Measurements from ENCODE around the gene CYP2A7. TPM values are rescaled to one million over a fixed set of nuclear protein-coding genes. Genes with fewer than 3 reads are reported as not detected.
"Not testable (repeated sequence)": the region's sequence is repeated elsewhere in the genome, so short reads cannot be mapped to it uniquely, and the experiment has no call there.

CYP2A7 gene
- total and polyA plus RNA-seq, 9 donors, result 0.37 to 1.6 (median 0.61) TPM; not detected in 3

- no peak for DNase-seq
- TF ChIP-seq, protein P1, sequence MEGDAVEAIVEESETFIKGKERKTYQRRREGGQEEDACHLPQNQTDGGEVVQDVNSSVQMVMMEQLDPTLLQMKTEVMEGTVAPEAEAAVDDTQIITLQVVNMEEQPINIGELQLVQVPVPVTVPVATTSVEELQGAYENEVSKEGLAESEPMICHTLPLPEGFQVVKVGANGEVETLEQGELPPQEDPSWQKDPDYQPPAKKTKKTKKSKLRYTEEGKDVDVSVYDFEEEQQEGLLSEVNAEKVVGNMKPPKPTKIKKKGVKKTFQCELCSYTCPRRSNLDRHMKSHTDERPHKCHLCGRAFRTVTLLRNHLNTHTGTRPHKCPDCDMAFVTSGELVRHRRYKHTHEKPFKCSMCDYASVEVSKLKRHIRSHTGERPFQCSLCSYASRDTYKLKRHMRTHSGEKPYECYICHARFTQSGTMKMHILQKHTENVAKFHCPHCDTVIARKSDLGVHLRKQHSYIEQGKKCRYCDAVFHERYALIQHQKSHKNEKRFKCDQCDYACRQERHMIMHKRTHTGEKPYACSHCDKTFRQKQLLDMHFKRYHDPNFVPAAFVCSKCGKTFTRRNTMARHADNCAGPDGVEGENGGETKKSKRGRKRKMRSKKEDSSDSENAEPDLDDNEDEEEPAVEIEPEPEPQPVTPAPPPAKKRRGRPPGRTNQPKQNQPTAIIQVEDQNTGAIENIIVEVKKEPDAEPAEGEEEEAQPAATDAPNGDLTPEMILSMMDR (IDR thresholded peaks at IDR 0.05), result no peak
- no peak for TF ChIP-seq EP300 (IDR thresholded peaks at IDR 0.05)
- TF ChIP-seq POLR2A (IDR thresholded peaks at IDR 0.05), result no peak
- Histone ChIP-seq H3K27ac (no peak overlapping the region), H3K9me3 (no peaks in the 10 kb centered on the region), H3K27me3 (no peaks in the 10 kb centered on the region), H3K36me3 (no peaks in the 10 kb centered on the region), H3K4me3 (no peak overlapping the region), H3K4me1 (ENCODE audit: insufficient read depth) (peaks cover 12% of the 10 kb centered on the region)
- intact Hi-C loops (cut with DNase I), result loop anchor here in 1 of 4 donors (10.0 kb wide), 1 partner anchor 62 kb away; no protein-coding TSS in a partner anchor
- WGBS, 3 donors, result 83 to 92% (median 89%) methylated on average over 3 of the region's 3 CpGs
Measured at GRCh38 chr19:40862333-40862732, 19.7 kb downstream of the CYP2A7 start.

DNA sequence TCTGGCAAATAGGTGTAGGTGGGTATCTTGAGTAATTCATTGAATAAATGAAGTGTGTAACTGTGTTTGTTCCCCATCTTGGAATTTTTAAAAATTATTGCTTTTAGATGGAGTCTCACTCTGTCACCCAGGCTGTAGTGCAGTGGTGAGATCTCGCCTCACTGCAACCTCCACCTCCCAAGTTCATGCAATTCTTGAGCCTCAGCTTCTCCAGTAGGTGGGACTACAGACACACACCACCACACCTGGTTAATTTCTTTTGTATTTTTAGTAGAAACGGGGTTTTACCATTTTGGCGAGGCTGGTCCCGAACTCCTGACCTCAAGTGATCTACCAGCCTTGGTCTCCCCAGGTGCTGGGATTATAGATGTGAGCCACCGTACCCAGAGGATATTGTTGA, 23.9 kb downstream of the CYP2A7 start:
- TF ChIP-seq, protein P1 (IDR thresholded peaks at IDR 0.05), result no peak
- TF ChIP-seq POLR2A (IDR thresholded peaks at IDR 0.05) (no peak), EP300 (IDR thresholded peaks at IDR 0.05) (no peak)
- DNase-seq, result no peak
- 84 to 90% (median 88%) methylated on average over 5 of the region's 5 CpGs for WGBS, 3 donors
- Histone ChIP-seq H3K9me3 (no peaks in the 10 kb centered on the region), H3K27me3 (no peaks in the 10 kb centered on the region), H3K4me3 (no peak overlapping the region), H3K4me1 (ENCODE audit: insufficient read depth) (peaks cover 13% of the 10 kb centered on the region), H3K36me3 (no peaks in the 10 kb centered on the region), H3K27ac (no peak overlapping the region)
- intact Hi-C loops (cut with DNase I), result no loop called here

GRCh38 chr19:40852467-40853152, 29.4 kb downstream of the CYP2A7 start:
- H3K4me3 ChIP-seq; intact Hi-C loops (cut with DNase I); H3K9me3 ChIP-seq; DNase-seq; H3K27ac ChIP-seq; H3K36me3 ChIP-seq; H3K4me1 ChIP-seq (ENCODE audit: insufficient read depth); H3K27me3 ChIP-seq: not testable (repeated sequence)
- 89 to 94% (median 92%) methylated on average over 2 of the region's 3 CpGs for WGBS, 3 donors

GRCh38 chr19:40850277-40850676, 31.8 kb downstream of the CYP2A7 start, which contains the start of gene CYP2A6:
TSS of gene CYP2A6 (minus strand) at chr19:40850447. CDS start at chr19:40850426, 21 bp downstream.
- H3K4me1 ChIP-seq (ENCODE audit: insufficient read depth); H3K27ac ChIP-seq; H3K9me3 ChIP-seq; DNase-seq; H3K36me3 ChIP-seq; H3K4me3 ChIP-seq; H3K27me3 ChIP-seq; intact Hi-C loops (cut with DNase I): not testable (repeated sequence)
- 85 to 95% (median 92%) methylated on average over 3 of the region's 3 CpGs for WGBS, 3 donors

DNA sequence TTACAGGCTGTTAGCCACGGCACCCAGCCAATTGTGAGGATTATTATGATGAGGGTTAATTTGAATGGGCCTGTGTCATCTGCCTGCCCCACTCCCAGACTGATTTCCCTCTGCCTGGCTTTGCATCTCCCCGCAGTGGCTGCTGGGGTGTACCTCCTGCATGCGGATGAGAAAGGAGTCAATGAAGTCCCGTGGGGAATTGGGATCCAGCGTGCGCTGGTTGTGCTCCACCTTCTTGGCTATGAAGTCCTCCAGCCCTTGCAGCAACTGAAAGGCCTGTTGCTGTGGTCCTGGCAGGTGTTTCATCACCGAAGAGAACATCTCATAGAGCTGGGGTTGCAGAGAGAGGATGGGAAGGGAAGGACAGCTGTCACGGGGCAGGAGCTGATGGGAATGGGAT, 35.3 kb downstream of the CYP2A7 start:
- 80 to 88% (median 87%) methylated on average over 8 of the region's 8 CpGs for WGBS, 3 donors
- H3K36me3 ChIP-seq; H3K9me3 ChIP-seq; intact Hi-C loops (cut with DNase I); DNase-seq; H3K27me3 ChIP-seq; H3K4me3 ChIP-seq; H3K4me1 ChIP-seq (ENCODE audit: insufficient read depth); H3K27ac ChIP-seq: not testable (repeated sequence)

- H3K4me1 ChIP-seq (ENCODE audit: insufficient read depth); H3K36me3 ChIP-seq; H3K27me3 ChIP-seq; intact Hi-C loops (cut with DNase I); H3K9me3 ChIP-seq; H3K4me3 ChIP-seq; H3K27ac ChIP-seq: not testable (repeated sequence)
- WGBS, 3 donors, result 5 to 11% methylated on average over 15 to 17 of the region's 19 CpGs; no CpG with 5 or more reads in 1 of the 3 donors
- DNase-seq, result peak in 1 of 5 donors; percentile 52
Measured at GRCh38 chr19:40843653-40844052, 38.4 kb downstream of the CYP2A7 start.

DNA sequence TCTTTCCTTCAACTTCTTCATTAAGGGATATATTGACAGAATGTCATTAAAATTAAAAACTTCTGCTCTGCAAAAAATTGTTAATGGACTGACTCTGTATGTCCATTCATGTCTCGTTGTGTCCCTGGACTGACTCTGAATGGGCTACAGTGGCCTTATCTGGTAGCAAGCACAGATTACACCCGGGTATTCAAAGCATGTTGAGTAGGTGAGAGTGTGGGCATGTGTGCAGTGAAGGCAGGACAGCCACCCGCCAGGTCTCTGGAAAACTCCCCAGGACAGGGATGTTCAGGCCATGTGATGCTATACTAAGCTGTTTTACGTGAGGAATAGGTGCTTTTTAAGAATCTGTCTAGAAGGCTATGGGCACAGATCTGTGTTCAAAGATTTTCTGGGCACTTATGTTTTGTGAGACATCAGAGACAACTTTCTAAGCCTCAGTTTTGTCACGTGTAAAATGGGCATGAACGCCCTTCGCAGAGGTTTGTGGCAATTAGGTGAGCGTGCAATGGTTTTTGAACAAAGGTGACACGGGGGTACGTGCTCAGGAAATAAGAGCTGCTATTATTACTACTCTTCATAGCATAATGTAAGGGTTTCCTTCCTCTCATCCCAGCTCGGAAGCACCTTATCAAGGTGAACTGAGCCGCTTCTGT, 38.9 kb downstream of the CYP2A7 start:
- intact Hi-C loops (cut with DNase I); H3K9me3 ChIP-seq; H3K27me3 ChIP-seq; H3K4me1 ChIP-seq (ENCODE audit: insufficient read depth); DNase-seq; H3K27ac ChIP-seq; H3K36me3 ChIP-seq; H3K4me3 ChIP-seq: not testable (repeated sequence)
- 53 to 65% (median 59%) methylated on average over 9 to 10 of the region's 12 CpGs for WGBS, 3 donors

DNA sequence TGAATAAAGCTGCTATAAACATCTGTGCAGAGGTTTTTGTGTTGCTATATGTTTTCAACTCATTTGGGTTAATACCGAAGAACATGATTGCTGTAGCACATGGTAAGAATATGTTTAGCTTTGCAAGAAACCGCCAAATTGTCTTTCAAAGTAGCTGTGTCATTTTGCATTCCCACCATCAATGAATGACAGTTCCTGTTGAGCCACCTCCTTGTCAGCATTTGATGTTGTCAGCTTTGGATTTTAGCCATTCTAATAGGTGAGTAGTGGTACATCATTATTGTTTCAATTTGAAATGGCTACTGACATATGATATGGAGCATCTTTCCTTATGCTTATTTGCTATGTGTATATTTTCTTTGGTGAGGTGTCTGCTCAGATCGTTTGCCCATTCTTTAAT, 40.0 kb downstream of the CYP2A7 start:
- H3K27me3 ChIP-seq; H3K27ac ChIP-seq; H3K9me3 ChIP-seq; H3K4me1 ChIP-seq (ENCODE audit: insufficient read depth); H3K36me3 ChIP-seq; H3K4me3 ChIP-seq; DNase-seq; intact Hi-C loops (cut with DNase I): not testable (repeated sequence)
- 91 to 98% (median 95%) methylated on average over 2 to 3 of the region's 3 CpGs for WGBS, 3 donors

GRCh38 chr19:40838477-40838876, 43.6 kb downstream of the CYP2A7 start:
- H3K36me3 ChIP-seq; H3K9me3 ChIP-seq; H3K27ac ChIP-seq; H3K4me3 ChIP-seq; H3K4me1 ChIP-seq (ENCODE audit: insufficient read depth); intact Hi-C loops (cut with DNase I); DNase-seq; H3K27me3 ChIP-seq: not testable (repeated sequence)
- WGBS, 3 donors, result 71 to 85% (median 81%) methylated on average over 1 of the region's 1 CpG
